HEK293T (cell line): Measurements from ENCODE around the gene PJVK.

ENCODE experiments used
- ARNT ChIP-seq: fragments of 450-650 bp; IDR thresholded peaks from 2 replicates; pipeline ENCODE4 v1.6.1; 2017; ENCODE audit warnings: mild to moderate bottlenecking
- BHLHE40 ChIP-seq: fragments of 450-650 bp; IDR thresholded peaks from 2 replicates; pipeline ENCODE4 v1.6.1; 2016; ENCODE audit warnings: mild to moderate bottlenecking, moderate library complexity, borderline replicate concordance
- CTBP1 ChIP-seq: fragments of 450-650 bp; IDR thresholded peaks from 2 replicates; pipeline ENCODE4 v1.6.1; 2016; ENCODE audit warnings: borderline replicate concordance
- ELF4 ChIP-seq: fragments of 450-650 bp; IDR thresholded peaks from 2 replicates; pipeline ENCODE4 v1.6.1; 2017; ENCODE audit warnings: antibody characterized with exemption
- FOXA1 ChIP-seq: fragments of 450-650 bp; IDR thresholded peaks from 2 replicates; pipeline ENCODE4 v1.6.1; 2016; ENCODE audit warnings: mild to moderate bottlenecking
- FOXK2 ChIP-seq: fragments of 450-650 bp; IDR thresholded peaks from 2 replicates; pipeline ENCODE4 v1.6.1; 2016; ENCODE audit warnings: mild to moderate bottlenecking
- FOXM1 ChIP-seq: fragments of 450-650 bp; IDR thresholded peaks from 2 replicates; pipeline ENCODE4 v1.6.1; 2017; ENCODE audit warnings: mild to moderate bottlenecking, borderline replicate concordance
- HDGF ChIP-seq: fragments of 450-650 bp; IDR thresholded peaks from 2 replicates; pipeline ENCODE4 v1.6.1; 2017; ENCODE audit warnings: antibody characterized with exemption, borderline replicate concordance
- L3MBTL2 ChIP-seq: fragments of 450-650 bp; conservative IDR thresholded peaks from 2 replicates; pipeline ENCODE4 v1.6.1; 2016; ENCODE audit warnings: mild to moderate bottlenecking
- NFRKB ChIP-seq: fragments of 450-650 bp; IDR thresholded peaks from 2 replicates; pipeline ENCODE4 v1.6.1; 2016; ENCODE audit warnings: mild to moderate bottlenecking, moderate library complexity
- SP1 ChIP-seq: fragments of 450-650 bp; IDR thresholded peaks from 2 replicates; pipeline ENCODE4 v1.6.1; 2017
- SUZ12 ChIP-seq: fragments of 450-650 bp; IDR thresholded peaks from 2 replicates; pipeline ENCODE4 v1.6.1; 2016; ENCODE audit warnings: mild to moderate bottlenecking
- TARDBP ChIP-seq: fragments of 450-650 bp; IDR thresholded peaks from 2 replicates; pipeline ENCODE4 v1.6.1; 2016
- ZNF384 ChIP-seq: fragments of 450-650 bp; IDR thresholded peaks from 2 replicates; pipeline ENCODE4 v1.6.1; 2016

DNA sequence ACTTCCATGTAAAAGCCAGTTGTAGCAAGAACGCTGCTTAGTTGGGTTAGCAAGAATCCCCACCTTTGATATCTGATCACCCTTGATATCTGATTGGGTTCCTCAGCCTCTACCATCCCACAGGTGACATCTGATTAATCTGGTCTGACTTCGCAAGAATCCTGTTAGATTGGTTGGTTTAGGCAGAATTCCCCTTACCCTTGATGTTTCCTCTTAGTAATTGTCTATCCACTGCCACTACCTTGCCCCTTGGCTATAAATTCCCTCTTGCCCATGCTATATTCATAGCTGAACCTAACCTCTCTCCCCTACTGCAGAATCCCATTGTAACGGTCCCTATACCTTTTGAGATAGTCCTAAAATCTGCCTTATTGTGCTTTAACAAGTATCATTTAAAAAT is 33.3 kb upstream of the PJVK start:
- TF ChIP-seq SUZ12 (no peak), BHLHE40 (no peak), SP1 (no peak), NFRKB (no peak), ARNT (no peak), FOXM1 (no peak), ZNF384 (no peak), HDGF (no peak), TARDBP (no peak), CTBP1 (no peak), FOXA1 (no peak), FOXK2 (no peak), L3MBTL2 (no peak), ELF4 (no peak)
